ENCODE results near the gene MOV10L1.

Gene MOV10L1

GRCh38 chr22:50211147-50211546, 121.3 kb downstream of the MOV10L1 start:
- no peak overlapping the region for H3K27ac ChIP-seq (ENCODE audit: insufficient read depth in 1 of 2, low read depth in 1 of 2, low read length in 2 of 2, poor library complexity in 1 of 2, severe bottlenecking in 2 of 2)
- no peaks in the 10 kb centered on the region for H3K27me3 ChIP-seq (replicated peaks in 2 of 5; ENCODE audit: control insufficient read depth in 4 of 5, insufficient read depth in 5 of 5, low read length in 4 of 5)
- CTCF ChIA-PET: interaction anchor here (0.9 to 3.5 kb wide), 7 partner anchors 9 to 74 kb away, joined by 3 to 18 read pairs (median 4); no protein-coding TSS in a partner anchor
- POLR2A ChIA-PET: interaction anchor here (1.3 kb wide), 1 partner anchor 20 kb away, joined by 3 read pairs; no protein-coding TSS in a partner anchor
- no peaks in the 10 kb centered on the region for H3K9me3 ChIP-seq (ENCODE audit: control extremely low read depth in 1 of 5, control insufficient read depth in 4 of 5, insufficient read depth in 2 of 5, low read depth in 1 of 5, low read length in 4 of 5)
- H3K36me3 ChIP-seq (ENCODE audit: control insufficient read depth in 4 of 4, insufficient read depth in 4 of 4, low read length in 3 of 4): peaks cover 5 to 82% (median 62%) of the 10 kb centered on the region in 4 experiments
- WGBS (ENCODE audit: insufficient coverage): over 99% methylated on average over 10 of the region's 14 CpGs
- DNase-seq: no peak
- peaks cover 0 to 2% (median 0%) of the 10 kb centered on the region in 4 experiments for H3K4me1 ChIP-seq (ENCODE audit: control extremely low read depth in 1 of 4, control insufficient read depth in 4 of 4, insufficient read depth in 4 of 4, low read length in 3 of 4)
- H3K4me3 ChIP-seq (ENCODE audit: control insufficient read depth in 1 of 7, extremely low read depth in 1 of 7, insufficient read depth in 4 of 7, low read depth in 2 of 7, low read length in 6 of 7): no peak overlapping the region
